H1 (cell line): Measurements from ENCODE around the gene ANKRD36. TPM values are rescaled to one million over a fixed set of nuclear protein-coding genes. Genes with fewer than 3 reads are reported as not detected.
"Not testable (repeated sequence)": the region's sequence is repeated elsewhere in the genome, so short reads cannot be mapped to it uniquely, and the experiment has no call there.

ENCODE experiments used
- CTCF ChIA-PET: fragments of 300-600 bp; sonication (Branson Sonifier 250); formaldehyde crosslinking; loops from one replicate; lab custom pipeline; 2021; ENCODE audit not compliant: partially characterized antibody; lab: Charles Lee
- POLR2A ChIA-PET: fragments of 300-600 bp; sonication (Branson Sonifier 250); formaldehyde crosslinking; loops from one replicate; lab custom pipeline; 2021; ENCODE audit warnings: inconsistent platforms; ENCODE audit not compliant: partially characterized antibody; lab: Charles Lee
- DNase-seq, 2 experiments: peaks; one replicate each; pipeline versions ENCODE4 v3.0.0 to v3.0.0-alpha.2; 2010 to 2022; ENCODE audit warnings: low spot score in 2 of 2, low read depth in 1 of 2, mixed read lengths in 1 of 2
- FAIRE-seq: peaks from 2 replicates; lab custom pipeline; 2011; peaks lifted over from hg19 to GRCh38; lab: Jason Lieb, UNC
- H2AFZ ChIP-seq: 2 replicates; pipeline ENCODE4 v1.8.1; 2012; ENCODE audit warnings: low read length, inconsistent platforms
- H2AK5ac ChIP-seq: 2 replicates; pipeline ENCODE4 v1.6.1; 2013; ENCODE audit warnings: low read depth, low read length
- H2BK120ac ChIP-seq: replicated peaks from 2 replicates; pipeline ENCODE3; 2013; ENCODE audit warnings: low read depth, low read length, inconsistent platforms
- H2BK12ac ChIP-seq: 2 replicates; pipeline ENCODE4 v1.6.1; 2013; ENCODE audit warnings: low read depth, low read length
- H2BK15ac ChIP-seq: 2 replicates; pipeline ENCODE4 v1.6.1; 2013; ENCODE audit warnings: low read length
- H2BK20ac ChIP-seq: 2 replicates; pipeline ENCODE4 v1.6.1; 2013; ENCODE audit warnings: low read length
- H2BK5ac ChIP-seq: 2 replicates; pipeline ENCODE4 v1.6.1; 2013; ENCODE audit warnings: low read depth, low read length
- H3K14ac ChIP-seq: 2 replicates; pipeline ENCODE4 v1.6.1; 2013; ENCODE audit warnings: inconsistent platforms; ENCODE audit not compliant: insufficient read length
- H3K18ac ChIP-seq: 2 replicates; pipeline ENCODE4 v1.6.1; 2013; ENCODE audit warnings: low read length; ENCODE audit errors: extremely low read depth
- H3K23ac ChIP-seq: 2 replicates; pipeline ENCODE4 v1.6.1; 2013; ENCODE audit warnings: inconsistent platforms; ENCODE audit not compliant: insufficient read length
- H3K23me2 ChIP-seq: 2 replicates; pipeline ENCODE4 v1.6.1; 2013; ENCODE audit warnings: low read depth, low read length
- H3K27ac ChIP-seq: 2 replicates; pipeline ENCODE4 v1.6.1; 2011; ENCODE audit warnings: low read depth, low read length, inconsistent platforms
- H3K27me3 ChIP-seq, 4 experiments: replicated peaks in 1 of 4; 1 replicate in 1 of 4; 2 replicates in 3 of 4; pipeline versions ENCODE4 v1.6.1 to v1.8.1; 2011 to 2013; ENCODE audit warnings: low read length in 3 of 4, mild to moderate bottlenecking in 3 of 4, inconsistent platforms in 2 of 4, mixed read lengths in 2 of 4, moderate library complexity in 1 of 4; ENCODE audit not compliant: control insufficient read depth in 3 of 4, insufficient read depth in 3 of 4; ENCODE audit errors: extremely low read depth in 1 of 4
- H3K36me3 ChIP-seq, 4 experiments: 2 replicates each; pipeline versions ENCODE4 v1.6.1 to v1.8.1; 2011 to 2013; ENCODE audit warnings: mild to moderate bottlenecking in 4 of 4, low read length in 3 of 4, moderate library complexity in 2 of 4, control low read depth in 1 of 4, inconsistent platforms in 1 of 4; ENCODE audit not compliant: insufficient read depth in 4 of 4, control insufficient read depth in 2 of 4
- H3K4ac ChIP-seq: replicated peaks from 2 replicates; pipeline ENCODE3; 2013; ENCODE audit warnings: low read length, low read depth, mixed read lengths, inconsistent platforms; ENCODE audit not compliant: insufficient read length
- H3K4me1 ChIP-seq, 4 experiments: replicated peaks in 1 of 4; 1 replicate in 1 of 4; 2 replicates in 3 of 4; pipeline versions ENCODE4 v1.6.1 to v1.8.1; 2011 to 2013; ENCODE audit warnings: low read length in 3 of 4, inconsistent platforms in 2 of 4, mixed read lengths in 1 of 4; ENCODE audit not compliant: insufficient read depth in 4 of 4, control insufficient read depth in 3 of 4
- H3K4me2 ChIP-seq, 2 experiments: 2 replicates each; pipeline versions ENCODE4 v1.6.1 to v1.8.1; 2011 to 2013; ENCODE audit warnings: low read depth in 2 of 2, low read length in 2 of 2, control low read depth in 1 of 2, inconsistent platforms in 1 of 2, mild to moderate bottlenecking in 1 of 2; ENCODE audit not compliant: insufficient read depth in 1 of 2
- H3K4me3 ChIP-seq, 4 experiments: fragments of 200-600, 300-600 bp in 1 of 4; sonication (generic), shearing (Covaris generic), sonication (Bioruptor Twin) in 1 of 4; 2 replicates each; pipeline versions ENCODE4 v1.5.1 to v1.8.1; 2011 to 2016; ENCODE audit warnings: low read length in 4 of 4, low read depth in 3 of 4, control low read depth in 2 of 4, inconsistent platforms in 2 of 4, mild to moderate bottlenecking in 2 of 4, mixed read lengths in 1 of 4, moderate library complexity in 1 of 4; ENCODE audit not compliant: insufficient read depth in 2 of 4; ENCODE audit errors: extremely low read depth in 1 of 4
- H3K56ac ChIP-seq: replicated peaks from 2 replicates; pipeline ENCODE3; 2013; ENCODE audit warnings: low read depth, mild to moderate bottlenecking, mixed read lengths, low read length, inconsistent platforms; ENCODE audit not compliant: insufficient read length
- H3K79me1 ChIP-seq: 2 replicates; pipeline ENCODE4 v1.6.1; 2013; ENCODE audit warnings: low read depth, low read length, control low read depth
- H3K79me2 ChIP-seq, 2 experiments: 2 replicates each; pipeline versions ENCODE4 v1.6.1 to v1.8.1; 2012 to 2013; ENCODE audit warnings: low read length in 2 of 2, mild to moderate bottlenecking in 2 of 2, inconsistent platforms in 1 of 2; ENCODE audit not compliant: insufficient read depth in 2 of 2, control insufficient read depth in 1 of 2
- H3K9ac ChIP-seq, 4 experiments: replicated peaks in 1 of 4; 1 replicate in 1 of 4; 2 replicates in 3 of 4; pipeline versions ENCODE4 v1.6.1 to v1.8.1; 2011 to 2013; ENCODE audit warnings: low read depth in 3 of 4, low read length in 3 of 4, control low read depth in 2 of 4, mild to moderate bottlenecking in 2 of 4, moderate library complexity in 2 of 4, inconsistent platforms in 1 of 4; ENCODE audit errors: extremely low read depth in 1 of 4
- H3K9me3 ChIP-seq, 2 experiments: 2 replicates each; pipeline versions ENCODE4 v1.6.1 to v1.8.1; 2012 to 2013; ENCODE audit warnings: mild to moderate bottlenecking in 2 of 2, moderate library complexity in 2 of 2, control low read depth in 1 of 2, inconsistent platforms in 1 of 2, low read depth in 1 of 2, low read length in 1 of 2, mixed read lengths in 1 of 2; ENCODE audit not compliant: insufficient read depth in 2 of 2
- H4K20me1 ChIP-seq, 2 experiments: replicated peaks in 1 of 2; 2 replicates each; pipeline versions ENCODE3 to v1.8.1; 2011 to 2013; ENCODE audit warnings: inconsistent platforms in 2 of 2, low read length in 2 of 2, mild to moderate bottlenecking in 1 of 2; ENCODE audit not compliant: insufficient read depth in 2 of 2, control insufficient read depth in 1 of 2
- H4K5ac ChIP-seq: 2 replicates; pipeline ENCODE4 v1.6.1; 2013; ENCODE audit warnings: low read length, low read depth, mixed read lengths, inconsistent platforms; ENCODE audit not compliant: insufficient read length
- H4K8ac ChIP-seq: 2 replicates; pipeline ENCODE4 v1.8.0; 2013; ENCODE audit warnings: mild to moderate bottlenecking, moderate library complexity, low read length, inconsistent platforms; ENCODE audit not compliant: insufficient read depth; ENCODE audit errors: extremely low read depth
- H4K91ac ChIP-seq: replicated peaks from 2 replicates; pipeline ENCODE3; 2013; ENCODE audit warnings: low read length, mixed read lengths, inconsistent platforms; ENCODE audit not compliant: insufficient read length
- WGBS, 2 experiments: shearing (Covaris generic) in 1 of 2; methylation state at CpG; one replicate each; pipeline versions ENCODE4 v1.1.6 to v1.1.7; 2013 to 2015; ENCODE audit warnings: low lambda C conversion rate in 2 of 2, mixed read lengths in 2 of 2, inconsistent platforms in 1 of 2, low coverage in 1 of 2, missing lambda C conversion rate in 1 of 2; ENCODE audit not compliant: insufficient replicate concordance in 2 of 2, insufficient coverage in 1 of 2, insufficient read length in 1 of 2; ENCODE audit errors: extremely low coverage in 1 of 2, missing lambda C conversion rate in 1 of 2; 5-methylcytosine and 5-hydroxymethylcytosine counted together
- polyA plus RNA-seq, 7 experiments: library from polyadenylated mRNA; depleted of rRNA in 3 of 7; stranded (reverse) in 5 of 7; unstranded in 2 of 7; fragments of >200 nt in 5 of 7; fragments of 200-250 nt in 2 of 7; gene quantifications; 1 replicate in 5 of 7; 2 replicates in 1 of 7; 4 replicates in 1 of 7; pipeline versions ENCODE4 v1.2.1 to v1.2.3, GENCODE V29; 2011 to 2013; ENCODE audit warnings: missing spikeins in 2 of 7, mixed read lengths in 2 of 7
- total RNA-seq: library from RNA; stranded (reverse); fragmentation: NEBNext Ultra II Directional; extraction: Animal tissue kit (Norgen Biotek cat#: 25700); gene quantifications from 2 replicates; pipeline ENCODE4 v1.2.1, GENCODE V29; 2021

The ANKRD36 gene
- total and polyA plus RNA-seq, 2 of the 8 experiments (the other 6 are each of a cell fraction or from before 2014, with no cell fraction given): 2.7 to 12.3 TPM

GRCh38 chr2:97167938-97168337, 55.0 kb downstream of the ANKRD36 start:
- POLR2A ChIA-PET, H4K91ac ChIP-seq, H3K4ac ChIP-seq, H4K20me1 ChIP-seq, DNase-seq, H2AK5ac ChIP-seq, H2BK120ac ChIP-seq, H3K4me1 ChIP-seq, H3K23me2 ChIP-seq, H2BK12ac ChIP-seq, H2BK15ac ChIP-seq, H3K18ac ChIP-seq, H3K27ac ChIP-seq, H2AFZ ChIP-seq, H3K9me3 ChIP-seq, H3K36me3 ChIP-seq, H3K79me2 ChIP-seq, H2BK5ac ChIP-seq, H3K27me3 ChIP-seq, CTCF ChIA-PET, H4K8ac ChIP-seq, FAIRE-seq, H3K56ac ChIP-seq, H4K5ac ChIP-seq, H3K23ac ChIP-seq, H3K14ac ChIP-seq, H3K4me2 ChIP-seq, H3K9ac ChIP-seq, H3K79me1 ChIP-seq, H3K4me3 ChIP-seq, H2BK20ac ChIP-seq: not testable (repeated sequence)
- WGBS, 2 experiments: 75% methylated on average over 4 of the region's 4 CpGs; no CpG with 5 or more reads in 1 of the 2 experiments

- H2BK15ac ChIP-seq, H3K27ac ChIP-seq, H3K14ac ChIP-seq, H4K91ac ChIP-seq, H2BK12ac ChIP-seq, H3K79me1 ChIP-seq, H3K27me3 ChIP-seq, H3K56ac ChIP-seq, H4K8ac ChIP-seq, H4K5ac ChIP-seq, DNase-seq, H3K79me2 ChIP-seq, H3K4me3 ChIP-seq, FAIRE-seq, POLR2A ChIA-PET, H3K23me2 ChIP-seq, H2AK5ac ChIP-seq, H2AFZ ChIP-seq, CTCF ChIA-PET, H3K4ac ChIP-seq, H3K9me3 ChIP-seq, H2BK20ac ChIP-seq, H4K20me1 ChIP-seq, H2BK5ac ChIP-seq, H3K4me2 ChIP-seq, H3K4me1 ChIP-seq, H2BK120ac ChIP-seq, H3K18ac ChIP-seq, H3K36me3 ChIP-seq, H3K23ac ChIP-seq, H3K9ac ChIP-seq: not testable (repeated sequence)
- 46% methylated on average over 2 of the region's 2 CpGs; no CpG with 5 or more reads in 1 of the 2 experiments for WGBS, 2 experiments
Observed at GRCh38 chr2:97168583-97168982, 55.6 kb downstream of the ANKRD36 start.
